HEK293T (cell line): Measurements from ENCODE around the gene LINC01488.

Experiments
- BHLHE40 ChIP-seq: fragments of 450-650 bp; IDR thresholded peaks from 2 replicates; pipeline ENCODE4 v1.6.1; 2016; ENCODE audit warnings: mild to moderate bottlenecking, moderate library complexity, borderline replicate concordance
- CTBP1 ChIP-seq: fragments of 450-650 bp; IDR thresholded peaks from 2 replicates; pipeline ENCODE4 v1.6.1; 2016; ENCODE audit warnings: borderline replicate concordance
- ELF4 ChIP-seq: fragments of 450-650 bp; IDR thresholded peaks from 2 replicates; pipeline ENCODE4 v1.6.1; 2017; ENCODE audit warnings: antibody characterized with exemption
- FOXM1 ChIP-seq: fragments of 450-650 bp; IDR thresholded peaks from 2 replicates; pipeline ENCODE4 v1.6.1; 2017; ENCODE audit warnings: mild to moderate bottlenecking, borderline replicate concordance
- HDGF ChIP-seq: fragments of 450-650 bp; IDR thresholded peaks from 2 replicates; pipeline ENCODE4 v1.6.1; 2017; ENCODE audit warnings: antibody characterized with exemption, borderline replicate concordance
- NFRKB ChIP-seq: fragments of 450-650 bp; IDR thresholded peaks from 2 replicates; pipeline ENCODE4 v1.6.1; 2016; ENCODE audit warnings: mild to moderate bottlenecking, moderate library complexity
- SP1 ChIP-seq: fragments of 450-650 bp; IDR thresholded peaks from 2 replicates; pipeline ENCODE4 v1.6.1; 2017
- SUZ12 ChIP-seq: fragments of 450-650 bp; IDR thresholded peaks from 2 replicates; pipeline ENCODE4 v1.6.1; 2016; ENCODE audit warnings: mild to moderate bottlenecking
- TARDBP ChIP-seq: fragments of 450-650 bp; IDR thresholded peaks from 2 replicates; pipeline ENCODE4 v1.6.1; 2016
- ZNF384 ChIP-seq: fragments of 450-650 bp; IDR thresholded peaks from 2 replicates; pipeline ENCODE4 v1.6.1; 2016
- TF ChIP-seq, protein P1 (sequence below): fragments of 450-650 bp; IDR thresholded peaks from 2 replicates; pipeline ENCODE4 v1.6.1; 2016

DNA sequence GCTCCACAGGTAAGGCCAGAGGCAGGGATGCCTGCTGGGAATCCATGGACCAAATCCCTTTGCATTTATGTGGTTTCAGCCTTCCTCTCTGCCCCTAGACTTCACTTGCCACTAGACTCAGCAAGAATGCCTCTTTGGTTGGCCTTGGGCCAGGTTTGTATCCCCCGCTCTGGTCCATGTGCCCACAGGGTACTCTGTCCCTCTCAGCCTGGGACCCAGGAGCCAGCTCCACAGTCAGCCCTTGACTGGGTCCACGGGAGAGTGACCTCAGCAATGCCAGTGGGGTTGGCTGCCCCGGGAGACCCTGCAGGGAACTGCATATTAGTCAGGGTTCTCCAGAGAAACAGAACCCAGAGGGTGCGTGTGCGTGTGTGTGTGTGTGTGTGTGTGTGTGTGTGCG, 28.3 kb upstream of the LINC01488 start:
- TF ChIP-seq ELF4 (no peak), BHLHE40 (no peak), ZNF384 (no peak), SUZ12 (no peak), SP1 (no peak), HDGF (no peak), CTBP1 (no peak), TARDBP (no peak), FOXM1 (no peak), NFRKB (no peak)
- TF ChIP-seq, protein P1, sequence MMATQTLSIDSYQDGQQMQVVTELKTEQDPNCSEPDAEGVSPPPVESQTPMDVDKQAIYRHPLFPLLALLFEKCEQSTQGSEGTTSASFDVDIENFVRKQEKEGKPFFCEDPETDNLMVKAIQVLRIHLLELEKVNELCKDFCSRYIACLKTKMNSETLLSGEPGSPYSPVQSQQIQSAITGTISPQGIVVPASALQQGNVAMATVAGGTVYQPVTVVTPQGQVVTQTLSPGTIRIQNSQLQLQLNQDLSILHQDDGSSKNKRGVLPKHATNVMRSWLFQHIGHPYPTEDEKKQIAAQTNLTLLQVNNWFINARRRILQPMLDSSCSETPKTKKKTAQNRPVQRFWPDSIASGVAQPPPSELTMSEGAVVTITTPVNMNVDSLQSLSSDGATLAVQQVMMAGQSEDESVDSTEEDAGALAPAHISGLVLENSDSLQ = no peak
